Loucy (cell line): ENCODE results near the gene IER3.

Experiments used
- EZH2phosphoT487 ChIP-seq: fragments of 200-600 bp; IDR thresholded peaks from 2 replicates; pipeline ENCODE4 v1.6.1; 2018; ENCODE audit warnings: antibody characterized with exemption, mild to moderate bottlenecking, moderate library complexity, borderline replicate concordance
- TF ChIP-seq, protein P1 (sequence below): fragments of 200-600 bp; sonication (generic); conservative IDR thresholded peaks from 2 replicates; pipeline ENCODE4 v1.5.1; 2014; ENCODE audit warnings: mild to moderate bottlenecking, antibody characterized with exemption, low read length

DNA sequence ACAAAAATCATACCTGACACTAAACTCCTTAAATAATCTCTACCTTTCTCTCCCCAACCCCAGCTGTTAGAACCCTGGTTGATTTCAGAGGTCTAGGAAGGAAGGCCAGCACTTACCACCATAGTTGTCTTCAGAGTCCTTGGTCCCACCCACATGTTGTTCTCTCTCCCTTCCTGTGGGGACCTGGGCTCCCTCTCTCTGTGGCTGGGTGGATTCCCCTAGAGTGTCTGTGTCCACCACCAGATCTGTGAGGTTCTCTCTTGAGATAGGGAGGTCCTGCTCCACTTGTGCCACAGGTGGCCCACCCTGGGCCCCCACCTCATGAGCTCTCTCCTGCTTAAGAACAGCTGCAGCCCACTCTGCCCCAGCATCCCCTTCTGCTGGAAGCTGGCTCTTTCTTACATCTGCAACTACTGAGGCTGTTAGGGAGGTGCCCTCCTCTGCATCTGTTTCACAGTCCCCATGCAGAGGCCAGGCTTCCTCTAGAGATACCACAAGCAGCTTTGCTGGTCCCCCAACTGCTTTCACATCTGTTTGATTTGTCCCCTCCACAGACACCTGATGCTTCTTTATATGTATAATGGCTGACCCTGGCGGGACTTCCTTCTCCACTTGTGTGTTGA is 32.5 kb downstream of the IER3 start:
- TF ChIP-seq, protein P1, sequence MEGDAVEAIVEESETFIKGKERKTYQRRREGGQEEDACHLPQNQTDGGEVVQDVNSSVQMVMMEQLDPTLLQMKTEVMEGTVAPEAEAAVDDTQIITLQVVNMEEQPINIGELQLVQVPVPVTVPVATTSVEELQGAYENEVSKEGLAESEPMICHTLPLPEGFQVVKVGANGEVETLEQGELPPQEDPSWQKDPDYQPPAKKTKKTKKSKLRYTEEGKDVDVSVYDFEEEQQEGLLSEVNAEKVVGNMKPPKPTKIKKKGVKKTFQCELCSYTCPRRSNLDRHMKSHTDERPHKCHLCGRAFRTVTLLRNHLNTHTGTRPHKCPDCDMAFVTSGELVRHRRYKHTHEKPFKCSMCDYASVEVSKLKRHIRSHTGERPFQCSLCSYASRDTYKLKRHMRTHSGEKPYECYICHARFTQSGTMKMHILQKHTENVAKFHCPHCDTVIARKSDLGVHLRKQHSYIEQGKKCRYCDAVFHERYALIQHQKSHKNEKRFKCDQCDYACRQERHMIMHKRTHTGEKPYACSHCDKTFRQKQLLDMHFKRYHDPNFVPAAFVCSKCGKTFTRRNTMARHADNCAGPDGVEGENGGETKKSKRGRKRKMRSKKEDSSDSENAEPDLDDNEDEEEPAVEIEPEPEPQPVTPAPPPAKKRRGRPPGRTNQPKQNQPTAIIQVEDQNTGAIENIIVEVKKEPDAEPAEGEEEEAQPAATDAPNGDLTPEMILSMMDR, result 0 out of 2 replicates have a peak, but pooled peaks have one; percentile 19
- TF ChIP-seq EZH2phosphoT487, result no peak
